ENCODE data around the gene CACNA1S. TPM values are rescaled to one million over a fixed set of nuclear protein-coding genes. Genes with fewer than 3 reads are reported as not detected.

Gene CACNA1S
- total RNA-seq, 4 donors from 2014 or later, result 0.07 TPM; not detected in 3

DNA sequence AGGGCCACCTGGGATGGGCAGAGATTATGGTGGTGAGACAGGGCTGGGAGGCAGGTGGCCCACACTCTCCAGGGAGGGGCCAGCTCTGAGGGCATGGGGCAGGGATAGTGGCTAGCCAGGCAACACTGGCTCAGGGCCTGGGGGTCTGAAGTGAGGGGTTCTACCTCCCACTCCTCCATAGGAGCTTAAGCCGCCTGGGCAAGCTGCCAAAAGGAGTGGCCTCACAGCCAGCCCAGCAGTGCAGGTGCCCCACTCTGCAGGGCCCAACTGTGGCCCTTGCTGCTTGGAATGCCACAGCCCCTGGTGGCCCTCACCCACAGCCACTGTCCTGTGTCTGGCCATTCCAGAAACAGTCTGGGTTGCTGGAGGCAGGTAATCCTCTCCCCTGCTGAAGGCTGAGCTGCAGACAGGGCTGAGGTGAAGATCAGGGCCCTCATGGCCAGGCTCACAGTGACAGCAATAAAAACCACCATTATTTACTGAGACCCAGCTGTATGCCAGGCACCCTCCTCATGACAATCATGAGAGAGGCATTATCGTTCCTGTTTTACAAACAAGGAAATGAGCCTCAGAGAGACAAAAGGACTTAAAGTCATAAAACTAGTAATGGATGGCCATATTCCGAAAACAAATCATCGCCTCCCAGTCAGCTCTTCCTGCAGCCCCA lies 119.7 kb downstream of the CACNA1S start:
- Histone ChIP-seq H3K4me3 (no peak overlapping the region), H3K27ac (no peak overlapping the region), H3K4me1 (no peaks in the 10 kb centered on the region), H3K9me3 (no peaks in the 10 kb centered on the region), H3K27me3 (no peaks in the 10 kb centered on the region), H3K36me3 (no peaks in the 10 kb centered on the region)
- TF ChIP-seq CTCF (IDR thresholded peaks at IDR 0.05) (no peak), POLR2A (IDR thresholded peaks at IDR 0.05) (no peak)
- intact Hi-C loops (cut with DNase I; ENCODE audit: low total_unique reads), result no loop called here
- no peak for DNase-seq

- intact Hi-C loops (cut with DNase I; ENCODE audit: low total_unique reads), result no loop called here
- no peak for DNase-seq
- no peak for TF ChIP-seq POLR2A (IDR thresholded peaks at IDR 0.05)
- TF ChIP-seq CTCF (IDR thresholded peaks at IDR 0.05), result no peak
- no peaks in the 10 kb centered on the region for H3K36me3 ChIP-seq
- H3K9me3 ChIP-seq, result no peaks in the 10 kb centered on the region
- no peak overlapping the region for H3K4me3 ChIP-seq
- no peak overlapping the region for H3K27ac ChIP-seq
- no peaks in the 10 kb centered on the region for H3K4me1 ChIP-seq
- no peaks in the 10 kb centered on the region for H3K27me3 ChIP-seq
Observed at GRCh38 chr1:200991097-200991614, 121.1 kb downstream of the CACNA1S start.

DNA sequence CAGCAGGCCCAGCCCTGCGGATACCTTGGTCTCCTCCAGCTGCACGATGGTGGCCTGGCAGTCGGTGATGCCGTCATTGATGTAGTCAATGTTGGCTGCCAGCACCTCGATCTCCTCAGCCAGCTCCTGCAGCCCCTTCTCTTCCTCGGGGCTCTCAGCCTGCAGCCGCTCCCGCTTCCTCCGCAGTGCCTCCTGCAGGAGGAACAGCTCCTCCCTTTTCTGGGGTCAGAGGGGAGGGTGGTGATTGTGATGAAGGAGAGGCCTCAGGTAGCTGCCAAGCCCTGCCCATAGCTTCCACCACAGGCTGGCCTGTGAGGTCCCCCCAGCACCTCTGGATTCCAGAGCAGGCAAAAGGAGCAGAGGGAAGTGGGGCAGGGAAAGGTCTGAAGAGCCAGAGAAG lies 122.1 kb downstream of the CACNA1S start:
- H3K27me3 ChIP-seq, result no peaks in the 10 kb centered on the region
- TF ChIP-seq POLR2A (IDR thresholded peaks at IDR 0.05) (no peak), CTCF (IDR thresholded peaks at IDR 0.05) (no peak)
- DNase-seq, result no peak
- intact Hi-C loops (cut with DNase I; ENCODE audit: low total_unique reads), result no loop called here
- H3K4me3 ChIP-seq, result no peak overlapping the region
- no peaks in the 10 kb centered on the region for H3K9me3 ChIP-seq
- no peak overlapping the region for H3K27ac ChIP-seq
- H3K36me3 ChIP-seq, result no peaks in the 10 kb centered on the region
- H3K4me1 ChIP-seq, result no peaks in the 10 kb centered on the region

Other genes starting within 250 kb of the CACNA1S start
- gene GPR25, start 239.4 kb downstream of the CACNA1S start, total RNA-seq, result under 1 TPM in 1 of 4 donors, not detected in 3; 0.28 TPM
- 1 to 10 TPM in 2 of 4 donors, under 1 TPM in 1, not detected in 1; 0.59 to 8.5 (median 1.5) TPM for gene INAVA, start 217.5 kb downstream of the CACNA1S start, total RNA-seq
- gene KIF21B, start 88.7 kb downstream of the CACNA1S start, total RNA-seq, result 10 to 100 TPM in 1 of 4 donors, 1 to 10 TPM in 2, under 1 TPM in 1; 0.29 to 11.3 (median 2.4) TPM
- gene ASCL5, start 14.8 kb upstream of the CACNA1S start, total RNA-seq, result not detected
- gene TMEM9, start 42.0 kb upstream of the CACNA1S start, total RNA-seq, result 100 to 1,000 TPM in 3 of 4 donors, 10 to 100 TPM in 1; 73.6 to 163 (median 117) TPM
- gene IGFN1, start 78.4 kb upstream of the CACNA1S start, total RNA-seq, result 1 to 10 TPM in 2 of 4 donors, under 1 TPM in 1, not detected in 1; 0.51 to 5.4 (median 2.1) TPM
- under 1 TPM in 2 of 4 donors, not detected in 2; 0.18 to 0.62 TPM for gene PKP1, start 171.1 kb upstream of the CACNA1S start, total RNA-seq